Mesenchymal stem cell (in vitro differentiated cells and primary cell): ENCODE results near the gene GUCA1C.

Experiments
- DNase-seq: peaks from one replicate; pipeline ENCODE4 v3.0.0-alpha.2; 2013
- H2AFZ ChIP-seq: one replicate; pipeline ENCODE4 v1.6.1; 2013; ENCODE audit warnings: low read depth, mild to moderate bottlenecking, control low read depth, inconsistent platforms, low read length, moderate library complexity
- H2AK5ac ChIP-seq: 2 replicates; pipeline ENCODE4 v1.6.1; 2013; ENCODE audit warnings: low read length, moderate library complexity, mild to moderate bottlenecking, inconsistent platforms; ENCODE audit not compliant: severe bottlenecking
- H2BK120ac ChIP-seq: one replicate; pipeline ENCODE4 v1.6.1; 2013; ENCODE audit warnings: low read depth, mild to moderate bottlenecking, inconsistent platforms, low read length, moderate library complexity
- H2BK12ac ChIP-seq, 2 experiments: one replicate each; pipeline ENCODE4 v1.6.1; 2013; ENCODE audit warnings: inconsistent platforms in 2 of 2, low read length in 2 of 2, mild to moderate bottlenecking in 2 of 2, moderate library complexity in 2 of 2, control low read depth in 1 of 2
- H2BK15ac ChIP-seq: one replicate; pipeline ENCODE4 v1.6.1; 2013; ENCODE audit warnings: mild to moderate bottlenecking, low read depth, inconsistent platforms; ENCODE audit not compliant: poor library complexity, severe bottlenecking
- H2BK5ac ChIP-seq: 2 replicates; pipeline ENCODE4 v1.6.1; 2013; ENCODE audit warnings: low read depth, mild to moderate bottlenecking, low read length, control low read depth, inconsistent platforms; ENCODE audit not compliant: poor library complexity, severe bottlenecking
- H3K14ac ChIP-seq, 2 experiments: one replicate each; pipeline ENCODE4 v1.6.1; 2013; ENCODE audit warnings: inconsistent platforms in 2 of 2, low read length in 2 of 2, control low read depth in 1 of 2, mild to moderate bottlenecking in 1 of 2, moderate library complexity in 1 of 2
- H3K18ac ChIP-seq, 2 experiments: one replicate each; pipeline ENCODE4 v1.6.1; 2013; ENCODE audit warnings: inconsistent platforms in 2 of 2, low read length in 2 of 2, control low read depth in 1 of 2, low read depth in 1 of 2, mild to moderate bottlenecking in 1 of 2
- H3K23ac ChIP-seq, 2 experiments: one replicate each; pipeline ENCODE4 v1.6.1; 2013; ENCODE audit warnings: inconsistent platforms in 2 of 2, low read length in 2 of 2, mild to moderate bottlenecking in 2 of 2, moderate library complexity in 2 of 2, control low read depth in 1 of 2
- H3K27ac ChIP-seq: 2 replicates; pipeline ENCODE4 v1.5.1; 2013; ENCODE audit warnings: mild to moderate bottlenecking, moderate library complexity, low read length, control low read depth, inconsistent platforms; ENCODE audit not compliant: poor library complexity, severe bottlenecking
- H3K27me3 ChIP-seq, 2 experiments: 2 replicates each; pipeline versions ENCODE4 v1.6.1 to v1.7.0; 2013; ENCODE audit warnings: low read length in 2 of 2, mild to moderate bottlenecking in 2 of 2, moderate library complexity in 2 of 2, control low read depth in 1 of 2, inconsistent platforms in 1 of 2; ENCODE audit not compliant: control insufficient read depth in 1 of 2, insufficient read depth in 1 of 2
- H3K36me3 ChIP-seq, 2 experiments: 2 replicates each; pipeline versions ENCODE4 v1.6.1 to v1.7.0; 2013; ENCODE audit warnings: low read length in 2 of 2, control low read depth in 1 of 2, inconsistent platforms in 1 of 2, low read depth in 1 of 2, mild to moderate bottlenecking in 1 of 2; ENCODE audit not compliant: insufficient read depth in 2 of 2, control insufficient read depth in 1 of 2
- H3K4ac ChIP-seq, 2 experiments: one replicate each; pipeline ENCODE4 v1.6.1; 2013; ENCODE audit warnings: inconsistent platforms in 2 of 2, low read length in 2 of 2, mild to moderate bottlenecking in 2 of 2, moderate library complexity in 2 of 2, control low read depth in 1 of 2, low read depth in 1 of 2
- H3K4me1 ChIP-seq: 2 replicates; pipeline ENCODE4 v1.6.1; 2013; ENCODE audit warnings: low read depth, low read length, control low read depth; ENCODE audit not compliant: control insufficient read depth, insufficient read depth
- H3K4me2 ChIP-seq: 2 replicates; pipeline ENCODE4 v1.6.1; 2013; ENCODE audit warnings: low read length, mild to moderate bottlenecking, inconsistent platforms; ENCODE audit not compliant: poor library complexity, severe bottlenecking
- H3K4me3 ChIP-seq, 2 experiments: 2 replicates each; pipeline versions ENCODE4 v1.5.1 to v1.7.0; 2013; ENCODE audit warnings: low read length in 2 of 2, mild to moderate bottlenecking in 2 of 2, control low read depth in 1 of 2, low read depth in 1 of 2; ENCODE audit not compliant: insufficient read depth in 1 of 2
- H3K79me1 ChIP-seq: replicated peaks from 2 replicates; pipeline ENCODE4 v1.6.1; 2013; ENCODE audit warnings: mild to moderate bottlenecking, control low read depth, low read length, inconsistent platforms; ENCODE audit not compliant: poor library complexity, severe bottlenecking
- H3K9ac ChIP-seq: 2 replicates; pipeline ENCODE4 v1.7.0; 2013; ENCODE audit warnings: mild to moderate bottlenecking, low read length, moderate library complexity
- H3K9me3 ChIP-seq: 2 replicates; pipeline ENCODE4 v1.7.0; 2013; ENCODE audit warnings: mild to moderate bottlenecking, low read length; ENCODE audit not compliant: control insufficient read depth
- H4K8ac ChIP-seq: one replicate; pipeline ENCODE4 v1.6.1; 2013; ENCODE audit warnings: inconsistent platforms, mild to moderate bottlenecking, low read length, moderate library complexity
- H4K91ac ChIP-seq: one replicate; pipeline ENCODE4 v1.6.1; 2013; ENCODE audit warnings: mild to moderate bottlenecking, low read length, inconsistent platforms
- WGBS: methylation state at CpG from one replicate; pipeline ENCODE4 v1.1.7; 2013; ENCODE audit warnings: mixed read lengths; 5-methylcytosine and 5-hydroxymethylcytosine counted together

Gene GUCA1C

GRCh38 chr3:108966773-108967172 lies 13.1 kb upstream of the GUCA1C start:
- no peaks in the 10 kb centered on the region for H3K9me3 ChIP-seq
- no peaks in the 10 kb centered on the region for H3K27me3 ChIP-seq
- no peak overlapping the region for H2BK5ac ChIP-seq
- no peak overlapping the region for H3K27ac ChIP-seq
- no peak overlapping the region for H3K9ac ChIP-seq
- H4K8ac ChIP-seq: no peak overlapping the region
- H2AFZ ChIP-seq: no peak overlapping the region
- H3K4me1 ChIP-seq: no peaks in the 10 kb centered on the region
- H3K36me3 ChIP-seq: no peaks in the 10 kb centered on the region
- no peak overlapping the region for H2BK12ac ChIP-seq
- no peak overlapping the region for H3K4me2 ChIP-seq
- no peak overlapping the region for H3K23ac ChIP-seq
- DNase-seq: no peak
- no peak overlapping the region for H3K4ac ChIP-seq
- H4K91ac ChIP-seq: no peak overlapping the region
- no peak overlapping the region for H3K14ac ChIP-seq
- no peak overlapping the region for H3K18ac ChIP-seq
- no peak overlapping the region for H3K4me3 ChIP-seq
- H3K79me1 ChIP-seq: no peaks in the 10 kb centered on the region
- H2BK120ac ChIP-seq: no peak overlapping the region
- H2BK15ac ChIP-seq: no peak overlapping the region
- WGBS: 81% methylated on average over 3 of the region's 3 CpGs
- no peak overlapping the region for H2AK5ac ChIP-seq

GRCh38 chr3:108959017-108959416 lies 5.3 kb upstream of the GUCA1C start:
- H3K9ac ChIP-seq: no peak overlapping the region
- no peak overlapping the region for H2BK5ac ChIP-seq
- H3K14ac ChIP-seq: no peak overlapping the region
- no peaks in the 10 kb centered on the region for H3K9me3 ChIP-seq
- no peak overlapping the region for H3K4me2 ChIP-seq
- H4K91ac ChIP-seq: no peak overlapping the region
- H3K4ac ChIP-seq: no peak overlapping the region
- H3K4me3 ChIP-seq: no peak overlapping the region
- H3K4me1 ChIP-seq: no peaks in the 10 kb centered on the region
- H3K27ac ChIP-seq: no peak overlapping the region
- H3K23ac ChIP-seq: no peak overlapping the region
- no peak overlapping the region for H3K18ac ChIP-seq
- no peak for DNase-seq
- no peaks in the 10 kb centered on the region for H3K27me3 ChIP-seq
- no peak overlapping the region for H2BK12ac ChIP-seq
- no peak overlapping the region for H2AFZ ChIP-seq
- WGBS: no CpG with 5 or more reads among the region's 1 CpG
- H4K8ac ChIP-seq: no peak overlapping the region
- H2BK15ac ChIP-seq: no peak overlapping the region
- no peaks in the 10 kb centered on the region for H3K36me3 ChIP-seq
- H2BK120ac ChIP-seq: no peak overlapping the region
- no peaks in the 10 kb centered on the region for H3K79me1 ChIP-seq
- no peak overlapping the region for H2AK5ac ChIP-seq

- WGBS: 82% methylated on average over 2 of the region's 4 CpGs
- no peak overlapping the region for H2BK5ac ChIP-seq
- no peak overlapping the region for H4K91ac ChIP-seq
- H2BK12ac ChIP-seq: no peak overlapping the region
- no peak overlapping the region for H3K4me3 ChIP-seq
- no peak overlapping the region for H3K4me2 ChIP-seq
- H3K79me1 ChIP-seq: no peaks in the 10 kb centered on the region
- H3K4me1 ChIP-seq: no peaks in the 10 kb centered on the region
- H3K36me3 ChIP-seq: no peaks in the 10 kb centered on the region
- no peak overlapping the region for H3K18ac ChIP-seq
- H4K8ac ChIP-seq: no peak overlapping the region
- H2AK5ac ChIP-seq: peak overlapping the region; percentile 84
- H2BK120ac ChIP-seq: no peak overlapping the region
- H3K27me3 ChIP-seq: no peaks in the 10 kb centered on the region
- no peaks in the 10 kb centered on the region for H3K9me3 ChIP-seq
- no peak overlapping the region for H2BK15ac ChIP-seq
- no peak overlapping the region for H2AFZ ChIP-seq
- no peak overlapping the region for H3K9ac ChIP-seq
- H3K27ac ChIP-seq: peak overlapping the region; percentile 88
- H3K14ac ChIP-seq: no peak overlapping the region
- no peak for DNase-seq
- no peak overlapping the region for H3K23ac ChIP-seq
- H3K4ac ChIP-seq: no peak overlapping the region
These were observed 469 bp downstream of the GUCA1C start for GRCh38 chr3:108953210-108953609.

- Histone ChIP-seq H3K14ac (peak overlapping the region in 1 of 2 experiments; percentile 81), H2AFZ (no peak overlapping the region), H4K8ac (no peak overlapping the region), H2BK5ac (no peak overlapping the region), H3K4me2 (no peak overlapping the region), H3K79me1 (no peaks in the 10 kb centered on the region), H4K91ac (no peak overlapping the region), H3K27me3 (no peaks in the 10 kb centered on the region), H3K23ac (no peak overlapping the region), H2BK12ac (no peak overlapping the region), H2BK15ac (no peak overlapping the region), H2AK5ac (peak overlapping the region; percentile 71), H3K36me3 (no peaks in the 10 kb centered on the region), H3K4me1 (no peaks in the 10 kb centered on the region), H3K9me3 (no peaks in the 10 kb centered on the region), H3K27ac (no peak overlapping the region), H3K4me3 (no peak overlapping the region), H3K9ac (no peak overlapping the region), H3K4ac (no peak overlapping the region), H3K18ac (no peak overlapping the region), H2BK120ac (no peak overlapping the region)
- WGBS: 80% methylated on average over 6 of the region's 7 CpGs
- no peak for DNase-seq
These were observed 1.7 kb downstream of the GUCA1C start for GRCh38 chr3:108951820-108952501.
